Heart right ventricle (tissue), 16 donors: ENCODE measurements around the gene RASGRP4. TPM values are rescaled to one million over a fixed set of nuclear protein-coding genes. Genes with fewer than 3 reads are reported as not detected.

ENCODE experiments used
- ATAC-seq, 8 donors: fragments of 200-7000 bp; cut with Tn5 transposase; one replicate each; pipeline ENCODE4 v1.9.1; 2020; ENCODE audit warnings: mild to moderate bottlenecking in 8 of 8, moderate library complexity in 8 of 8, moderate number of reproducible peaks in 1 of 8
- DNase-seq, 2 donors: peaks; one replicate each; pipeline ENCODE4 v3.0.0-alpha.2; 2020
- H3K27ac ChIP-seq, 10 donors: fragments of 200-600 bp; sonication (generic) in 2 of 10; one replicate each; pipeline versions ENCODE4 v1.5.0 to v1.8.0; 2020 to 2022; ENCODE audit warnings: mild to moderate bottlenecking in 3 of 10
- H3K27me3 ChIP-seq, 7 donors: fragments of 200-600 bp; one replicate each; pipeline ENCODE4 v1.8.0; 2021 to 2022; ENCODE audit warnings: mild to moderate bottlenecking in 2 of 7
- H3K36me3 ChIP-seq, 9 donors: fragments of 200-600 bp; sonication (generic) in 1 of 9; one replicate each; pipeline versions ENCODE4 v1.5.0 to v1.8.0; 2020 to 2022; ENCODE audit warnings: mild to moderate bottlenecking in 2 of 9
- H3K4me1 ChIP-seq, 9 donors: fragments of 200-600 bp; sonication (generic) in 1 of 9; one replicate each; pipeline versions ENCODE4 v1.5.0 to v1.8.0; 2020 to 2022; ENCODE audit warnings: mild to moderate bottlenecking in 4 of 9
- H3K4me3 ChIP-seq, 10 donors: fragments of 200-600 bp; sonication (generic) in 2 of 10; one replicate each; pipeline versions ENCODE4 v1.5.0 to v1.8.0; 2020 to 2022; ENCODE audit warnings: mild to moderate bottlenecking in 7 of 10, moderate library complexity in 2 of 10
- H3K9me3 ChIP-seq, 11 donors: fragments of 200-600 bp in 10 of 11; sonication (generic) in 2 of 11; one replicate each; pipeline versions ENCODE4 v1.5.0 to v1.8.0; 2013 to 2022; ENCODE audit warnings: mild to moderate bottlenecking in 2 of 11, control low read depth in 1 of 11, moderate library complexity in 1 of 11
- WGBS, 2 donors: extraction: QIAGEN DNeasy Blood & Tissue Kit; methylation state at CpG; one replicate each; pipeline ENCODE4 v1.1.7; 2013; ENCODE audit warnings: inconsistent platforms in 1 of 2; 5-methylcytosine and 5-hydroxymethylcytosine counted together
- intact Hi-C, 10 donors: fragments of 100-400 bp; cut with DNase I; formaldehyde crosslinking; loops; one replicate each; pipeline versions ENCODE4 v1.11.1 to v1.14.2; 2022
- polyA plus RNA-seq, 2 donors: library from polyadenylated mRNA; stranded (reverse); fragments of 200-250 nt; gene quantifications; one replicate each; pipeline ENCODE4 v1.2.3, GENCODE V29; 2013
- total RNA-seq, 10 donors: library from RNA; stranded (reverse); fragmentation: NEBNext Ultra II Directional in 3 of 10; extraction: Animal tissue kit (Norgen Biotek cat#: 25700) in 3 of 10; gene quantifications; one replicate each; pipeline versions ENCODE4 v1.2.1 to v1.2.4, GENCODE V29; 2021 to 2023
- TF ChIP-seq, protein P1 (sequence below), 9 donors: fragments of 200-600 bp; sonication (generic) in 2 of 9; IDR thresholded peaks; one replicate each; pipeline versions ENCODE4 v1.5.0 to v1.8.0; 2021 to 2022; ENCODE audit warnings: antibody characterized with exemption in 9 of 9, mild to moderate bottlenecking in 5 of 9, moderate library complexity in 1 of 9
- donor health status: Arrhythmogenic right ventricular cardiomyopathy.
- donor health status: ischemic (EF 13 %, LVEDD 7.1; RV severe dilation, severe dysfunction).
- donor health status: healthy with polysubstance abuse.
- donor health status: DM: no; HTN: yes; CAD: no.
- donor health status: DM: no; HTN: no; CAD: no.
- donor health status: ischemic (EF 25% LVEDD 6.9; RV normal size, moderate dysfunction).
- donor health status: ischemic (EF 25% LVEDD 5.7; RV mildly dilated, moderate dysfunction).
- donor health status: healthy.
- donor health status: DM: yes; HTN: yes; CAD: no.
- donor health status: Ischemic cardiomyopathy.
- donor health status: ischemic (EF 35%, LVEDD 5.7; RV mildly dilated, moderate dysfunction).
- donor health status: nonischemic (EF 11% LVEDD 7.7; RV severe dilation, severe dysfunction).
- donor health status: DM: yes; HTN: yes; CAD: no.
- donor health status: PGD.
- donor health status: ischemic (EF 29% LVEDD 5.4; RV normal size, mild dysfunction).
- donor health status: nonischemic (EF 23%, LVEDD 6.1; RV moderate dilation, normal function).

RASGRP4 gene
- total and polyA plus RNA-seq, 12 donors, result 0.42 to 3.5 (median 0.91) TPM

DNA sequence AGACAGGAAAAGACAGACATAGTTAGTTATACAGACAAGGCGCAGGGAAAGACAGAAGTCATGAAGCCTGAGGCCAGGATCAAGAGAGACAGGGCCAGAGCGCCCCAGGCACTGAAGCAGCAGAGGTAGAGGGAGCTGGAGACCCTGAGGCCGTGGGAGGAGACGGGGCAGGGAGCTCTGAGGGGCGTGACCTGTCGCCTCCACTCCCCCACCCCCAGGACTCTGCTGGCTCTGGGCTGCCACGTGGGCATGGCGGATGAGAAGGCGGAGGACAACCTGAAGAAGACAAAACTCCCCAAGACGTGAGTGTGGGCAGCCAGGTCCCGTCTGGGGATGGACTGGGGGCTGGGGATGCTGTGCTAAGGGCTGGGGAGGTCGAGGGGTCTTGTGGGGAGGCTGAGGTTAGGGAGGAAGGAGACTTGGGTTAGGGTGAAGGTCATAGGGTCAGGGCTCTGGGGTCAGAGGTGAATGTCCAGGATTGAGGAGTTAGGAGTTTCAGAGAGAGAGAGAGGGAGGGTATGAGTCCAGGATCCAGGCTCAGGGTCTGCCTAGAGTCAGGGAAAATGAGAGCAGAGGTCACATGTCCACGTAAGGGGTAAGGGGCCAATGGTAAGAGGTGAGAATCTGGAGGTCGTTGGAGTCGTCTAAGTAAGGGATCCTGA is 38.5 kb upstream of the RASGRP4 start:
- TF ChIP-seq, protein P1, sequence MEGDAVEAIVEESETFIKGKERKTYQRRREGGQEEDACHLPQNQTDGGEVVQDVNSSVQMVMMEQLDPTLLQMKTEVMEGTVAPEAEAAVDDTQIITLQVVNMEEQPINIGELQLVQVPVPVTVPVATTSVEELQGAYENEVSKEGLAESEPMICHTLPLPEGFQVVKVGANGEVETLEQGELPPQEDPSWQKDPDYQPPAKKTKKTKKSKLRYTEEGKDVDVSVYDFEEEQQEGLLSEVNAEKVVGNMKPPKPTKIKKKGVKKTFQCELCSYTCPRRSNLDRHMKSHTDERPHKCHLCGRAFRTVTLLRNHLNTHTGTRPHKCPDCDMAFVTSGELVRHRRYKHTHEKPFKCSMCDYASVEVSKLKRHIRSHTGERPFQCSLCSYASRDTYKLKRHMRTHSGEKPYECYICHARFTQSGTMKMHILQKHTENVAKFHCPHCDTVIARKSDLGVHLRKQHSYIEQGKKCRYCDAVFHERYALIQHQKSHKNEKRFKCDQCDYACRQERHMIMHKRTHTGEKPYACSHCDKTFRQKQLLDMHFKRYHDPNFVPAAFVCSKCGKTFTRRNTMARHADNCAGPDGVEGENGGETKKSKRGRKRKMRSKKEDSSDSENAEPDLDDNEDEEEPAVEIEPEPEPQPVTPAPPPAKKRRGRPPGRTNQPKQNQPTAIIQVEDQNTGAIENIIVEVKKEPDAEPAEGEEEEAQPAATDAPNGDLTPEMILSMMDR (IDR thresholded peaks at IDR 0.05), result no peak
- Histone ChIP-seq H3K27ac (no peak overlapping the region), H3K4me3 (no peak overlapping the region), H3K36me3 (no peaks in the 10 kb centered on the region), H3K4me1 (no peaks in the 10 kb centered on the region), H3K9me3 (peaks cover 0 to 5% (median 0%) of the 10 kb centered on the region in 11 donors), H3K27me3 (peaks cover 0 to 41% (median 14%) of the 10 kb centered on the region in 7 donors)
- no peak for ATAC-seq
- WGBS, 2 donors, result 58 to 59% methylated on average over 15 of the region's 15 CpGs
- no peak for DNase-seq
- intact Hi-C loops, result no loop called here

DNA sequence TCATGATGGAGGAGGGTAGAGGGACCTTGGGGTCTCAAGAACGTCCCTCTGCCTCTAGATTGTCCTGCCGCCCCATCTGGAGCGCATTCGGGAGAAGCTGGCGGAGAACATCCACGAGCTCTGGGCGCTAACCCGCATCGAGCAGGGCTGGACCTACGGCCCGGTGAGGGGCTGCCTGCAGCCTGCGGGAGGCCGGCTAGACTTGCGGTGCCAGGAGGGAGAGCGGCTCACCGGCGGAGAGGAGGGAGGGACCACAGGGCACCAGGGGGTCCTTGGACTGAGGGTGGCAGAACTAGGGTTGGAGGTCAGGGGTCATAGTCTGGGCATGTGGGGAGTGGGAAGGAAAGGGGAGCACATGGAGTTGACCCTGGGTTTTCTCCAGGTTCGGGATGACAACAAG is 37.3 kb upstream of the RASGRP4 start:
- Histone ChIP-seq H3K27ac (no peak overlapping the region), H3K9me3 (peaks cover 0 to 5% (median 0%) of the 10 kb centered on the region in 11 donors), H3K36me3 (no peaks in the 10 kb centered on the region), H3K4me1 (no peaks in the 10 kb centered on the region), H3K27me3 (peaks cover 0 to 37% (median 14%) of the 10 kb centered on the region in 7 donors), H3K4me3 (no peak overlapping the region)
- no peak for DNase-seq
- intact Hi-C loops, result no loop called here
- no peak for ATAC-seq
- WGBS, 2 donors, result 89 to 91% methylated on average over 18 of the region's 18 CpGs
- TF ChIP-seq, protein P1 (IDR thresholded peaks at IDR 0.05), result no peak

DNA sequence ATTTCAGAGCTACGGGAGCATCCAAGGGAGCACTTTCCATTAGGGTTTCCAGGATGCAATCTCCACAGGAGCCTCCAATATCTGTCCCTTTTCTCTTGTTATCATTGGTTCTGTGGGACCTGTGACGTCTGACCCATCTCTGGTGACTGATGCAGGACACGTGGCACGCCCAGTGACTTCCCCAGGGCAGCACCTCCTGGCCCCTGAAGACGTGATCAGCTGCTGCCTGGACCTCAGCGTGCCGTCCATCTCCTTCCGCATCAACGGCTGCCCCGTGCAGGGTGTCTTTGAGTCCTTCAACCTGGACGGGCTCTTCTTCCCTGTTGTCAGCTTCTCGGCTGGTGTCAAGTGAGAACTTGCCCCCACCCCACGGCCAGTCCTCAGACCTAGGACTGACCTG is 33.0 kb upstream of the RASGRP4 start:
- Histone ChIP-seq H3K4me1 (no peaks in the 10 kb centered on the region), H3K4me3 (no peak overlapping the region), H3K27me3 (peaks cover 0 to 28% (median 13%) of the 10 kb centered on the region in 7 donors), H3K36me3 (no peaks in the 10 kb centered on the region), H3K9me3 (no peaks in the 10 kb centered on the region), H3K27ac (no peak overlapping the region)
- intact Hi-C loops, result no loop called here
- DNase-seq, result no peak
- ATAC-seq, result no peak
- 80 to 81% methylated on average over 13 of the region's 13 CpGs for WGBS, 2 donors
- TF ChIP-seq, protein P1 (IDR thresholded peaks at IDR 0.05), result no peak

DNA sequence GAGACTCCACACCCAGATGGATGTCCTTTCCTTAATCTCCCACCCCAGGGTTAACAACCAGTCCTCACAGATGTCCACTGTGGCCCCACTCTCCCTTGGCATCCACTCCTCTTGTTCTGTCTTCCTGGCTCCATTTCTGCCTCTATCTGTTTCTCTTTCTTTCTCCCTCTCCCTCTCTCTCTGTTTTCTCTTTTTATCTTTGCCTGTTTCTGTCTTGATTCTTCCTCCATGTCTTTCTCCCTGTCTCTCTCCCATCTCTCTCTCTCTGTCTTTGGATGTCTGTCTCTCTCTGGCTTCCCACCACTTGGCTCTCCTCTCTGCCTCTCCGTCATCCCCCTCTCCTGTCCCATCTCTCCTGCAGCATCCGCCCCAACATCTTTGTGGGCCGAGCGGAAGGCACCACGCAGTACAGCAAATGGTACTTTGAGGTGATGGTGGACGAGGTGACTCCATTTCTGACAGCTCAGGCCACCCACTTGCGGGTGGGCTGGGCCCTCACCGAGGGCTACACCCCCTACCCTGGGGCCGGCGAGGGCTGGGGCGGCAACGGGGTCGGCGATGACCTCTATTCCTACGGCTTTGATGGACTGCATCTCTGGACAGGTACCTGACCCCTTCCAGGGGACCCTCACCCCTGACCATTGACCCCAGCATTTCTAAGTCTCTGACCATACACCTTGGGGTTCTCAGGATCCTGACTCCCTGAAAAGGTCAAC is 31.8 kb upstream of the RASGRP4 start:
- intact Hi-C loops, result no loop called here
- no peak overlapping the region for H3K27ac ChIP-seq
- 89 to 91% methylated on average over 15 of the region's 15 CpGs for WGBS, 2 donors
- H3K36me3 ChIP-seq, result no peaks in the 10 kb centered on the region
- no peaks in the 10 kb centered on the region for H3K4me1 ChIP-seq
- no peaks in the 10 kb centered on the region for H3K9me3 ChIP-seq
- no peak overlapping the region for H3K4me3 ChIP-seq
- ATAC-seq (no peak), DNase-seq (no peak)
- TF ChIP-seq, protein P1 (IDR thresholded peaks at IDR 0.05), result no peak
- peaks cover 0 to 22% (median 7%) of the 10 kb centered on the region in 7 donors for H3K27me3 ChIP-seq
